SU-DHL-6 (cell line): ENCODE data around the gene ADAMTS3.

Experiments used
- CTCF ChIP-seq: fragments of 200-600 bp; sonication (generic); IDR thresholded peaks from one replicate; pipeline ENCODE4 v1.5.1; 2017; ENCODE audit warnings: antibody characterized with exemption, mild to moderate bottlenecking, low read length, moderate library complexity; ENCODE audit not compliant: insufficient read depth, poor library complexity, severe bottlenecking
- EZH2phosphoT487 ChIP-seq: fragments of 200-600 bp; sonication (generic), shearing (Covaris generic); conservative IDR thresholded peaks from 2 replicates; pipeline ENCODE4 v1.6.1; 2018; ENCODE audit warnings: mild to moderate bottlenecking, antibody characterized with exemption, low read length, moderate library complexity, mixed read lengths

GRCh38 chr4:72318421-72319170 lies 250.4 kb downstream of the ADAMTS3 start:
- TF ChIP-seq CTCF (no peak), EZH2phosphoT487 (no peak)
